ENCODE data around the gene PARVG. TPM values are rescaled to one million over a fixed set of nuclear protein-coding genes. Genes with fewer than 3 reads are reported as not detected.

Gene PARVG
- total RNA-seq, 1 donor from 2014 or later, result not detected

DNA sequence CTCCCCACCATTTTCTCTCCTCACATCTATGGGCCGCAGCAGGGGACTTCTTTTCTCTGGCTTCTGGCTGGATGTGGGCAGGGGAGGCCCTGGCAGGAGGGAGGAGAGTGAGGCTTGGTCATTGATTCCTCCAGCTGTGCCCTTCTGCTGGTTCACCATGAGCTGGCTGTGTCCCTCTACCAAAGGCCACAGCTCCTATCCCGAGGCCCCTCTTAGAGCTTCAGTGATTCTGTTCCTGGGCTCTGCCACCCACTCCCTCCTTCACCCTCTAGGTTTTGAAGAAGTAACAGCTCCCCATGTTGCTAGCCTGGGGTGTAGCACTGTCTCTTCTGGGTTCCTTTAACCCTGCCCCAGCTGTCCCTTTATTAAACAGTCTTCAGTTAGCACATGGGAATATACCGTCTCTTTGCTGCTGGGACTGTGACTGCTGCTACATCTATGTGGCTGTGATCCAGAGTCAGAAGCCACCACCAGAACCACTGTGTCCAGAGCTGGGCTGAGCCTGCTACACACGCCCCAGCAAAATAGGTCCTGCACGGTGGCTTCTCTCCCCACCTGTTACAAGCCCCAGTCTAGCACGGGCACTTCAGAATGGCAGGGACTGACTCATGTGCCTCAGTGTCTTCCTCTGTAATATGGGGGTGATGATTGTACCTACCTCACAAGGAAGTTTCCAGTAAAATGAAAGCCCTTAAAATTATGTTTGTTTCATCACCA, 578 bp upstream of the PARVG start:
- no peak for DNase-seq (ENCODE audit: low read depth, low spot score)

GRCh38 chr22:44181033-44181911, 547 bp downstream of the PARVG start:
- DNase-seq (ENCODE audit: low read depth, low spot score), result no peak

- no peak for DNase-seq (ENCODE audit: low read depth, low spot score)
Measured at GRCh38 chr22:44181912-44182587, 1.3 kb downstream of the PARVG start.

GRCh38 chr22:44182588-44183286, 2.0 kb downstream of the PARVG start:
- DNase-seq (ENCODE audit: low read depth, low spot score), result no peak

DNA sequence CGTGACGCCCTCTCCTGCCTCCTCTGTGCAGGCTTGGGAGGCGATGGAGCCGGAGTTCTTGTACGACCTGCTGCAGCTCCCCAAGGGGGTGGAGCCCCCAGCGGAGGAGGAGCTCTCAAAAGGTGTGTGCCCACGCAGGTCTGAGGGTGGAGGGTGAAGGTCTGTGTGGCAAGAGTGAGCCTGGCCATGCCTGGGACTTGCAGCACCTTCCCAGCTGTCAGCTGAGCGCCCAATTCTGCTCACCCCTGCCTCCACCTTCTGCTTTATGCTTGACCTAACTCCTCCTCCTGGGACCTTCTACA, 2.5 kb downstream of the PARVG start:
- DNase-seq (ENCODE audit: low read depth, low spot score), result no peak

- no peak for DNase-seq (ENCODE audit: low read depth, low spot score)
Measured at GRCh38 chr22:44184006-44184405, 3.3 kb downstream of the PARVG start.

- DNase-seq (ENCODE audit: low read depth, low spot score), result no peak
Measured at GRCh38 chr22:44185237-44186120, 4.8 kb downstream of the PARVG start.

GRCh38 chr22:44186121-44186510, 5.4 kb downstream of the PARVG start:
- DNase-seq (ENCODE audit: low read depth, low spot score), result no peak

GRCh38 chr22:44186737-44187136, 6.0 kb downstream of the PARVG start:
- no peak for DNase-seq (ENCODE audit: low read depth, low spot score)

- DNase-seq (ENCODE audit: low read depth, low spot score), result no peak
Measured at GRCh38 chr22:44187652-44188230, 7.0 kb downstream of the PARVG start.

DNA sequence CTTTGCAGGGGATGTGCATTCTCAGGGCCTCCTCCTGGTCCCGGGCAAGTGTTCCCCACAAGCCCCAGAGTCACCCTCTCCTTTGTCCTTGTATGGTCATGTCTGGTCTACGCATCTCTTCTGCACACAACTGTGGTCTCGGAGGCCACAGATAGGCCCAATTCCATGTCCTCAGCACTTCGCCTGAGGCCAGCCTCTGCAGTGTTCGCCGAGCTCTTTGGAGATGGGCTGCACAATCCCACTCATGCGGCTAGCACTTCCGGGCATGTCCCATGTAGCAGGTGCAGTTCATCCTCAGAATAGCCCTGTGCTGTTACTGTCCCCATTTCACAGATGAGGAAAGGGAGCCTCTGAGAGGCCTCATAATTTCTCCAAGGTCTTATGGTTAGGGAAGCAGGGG, 7.6 kb downstream of the PARVG start:
- DNase-seq (ENCODE audit: low read depth, low spot score), result no peak

GRCh38 chr22:44188986-44189630, 8.4 kb downstream of the PARVG start:
- no peak for DNase-seq (ENCODE audit: low read depth, low spot score)

DNA sequence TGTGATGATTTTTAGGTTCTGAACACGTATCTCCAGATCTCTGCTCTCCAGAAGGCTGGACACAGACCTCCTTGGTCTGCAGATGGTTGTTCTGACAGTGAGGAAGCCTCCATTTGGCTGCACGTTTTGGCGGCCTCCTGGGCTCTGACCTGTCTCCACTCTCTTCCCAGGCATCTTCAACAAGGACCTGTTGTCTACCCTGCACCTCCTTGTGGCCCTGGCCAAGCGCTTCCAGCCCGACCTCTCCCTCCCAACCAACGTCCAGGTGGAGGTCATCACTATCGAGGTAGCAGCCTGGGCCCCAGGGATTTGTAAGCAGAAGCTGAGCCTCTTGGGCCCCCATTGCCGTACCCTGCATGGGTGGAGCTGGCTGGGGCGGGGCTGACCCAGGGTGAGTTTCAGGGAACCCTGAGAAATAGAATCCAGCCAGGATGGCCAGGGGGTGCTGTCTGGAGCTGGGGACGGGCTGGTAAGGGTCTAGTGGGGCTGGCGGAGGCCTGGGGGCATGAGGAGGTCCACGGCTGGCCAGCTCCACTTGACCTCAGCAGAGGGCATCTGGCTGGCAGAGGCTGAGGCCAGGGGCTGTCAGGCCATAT, 9.8 kb downstream of the PARVG start:
- no peak for DNase-seq (ENCODE audit: low read depth, low spot score)

DNA sequence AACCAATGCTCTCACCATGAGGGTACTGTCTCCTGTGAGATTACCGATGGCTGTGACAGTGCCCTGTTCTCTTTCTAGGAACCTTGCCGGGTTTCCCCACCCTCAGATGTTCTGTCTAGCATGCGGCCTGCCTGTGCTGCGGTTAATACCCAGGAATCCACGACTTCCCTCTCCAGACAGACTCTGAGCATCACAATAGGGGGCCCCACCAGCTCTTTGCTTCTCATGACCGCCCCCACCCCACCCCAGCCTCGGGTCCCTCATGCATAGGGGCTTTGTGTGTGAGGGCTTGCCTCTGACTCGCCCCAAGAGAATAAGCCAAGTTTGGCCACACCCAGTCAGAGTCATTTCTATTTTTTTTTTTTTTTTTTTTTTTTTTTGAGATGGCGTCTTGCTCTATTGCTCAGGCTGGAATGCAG, 10.3 kb downstream of the PARVG start:
- DNase-seq (ENCODE audit: low read depth, low spot score), result no peak

GRCh38 chr22:44192098-44192815, 11.5 kb downstream of the PARVG start:
- DNase-seq (ENCODE audit: low read depth, low spot score), result no peak

- no peak for DNase-seq (ENCODE audit: low read depth, low spot score)
Measured at GRCh38 chr22:44192816-44193534, 12.2 kb downstream of the PARVG start.

GRCh38 chr22:44193535-44193891, 12.8 kb downstream of the PARVG start:
- DNase-seq (ENCODE audit: low read depth, low spot score), result no peak

DNA sequence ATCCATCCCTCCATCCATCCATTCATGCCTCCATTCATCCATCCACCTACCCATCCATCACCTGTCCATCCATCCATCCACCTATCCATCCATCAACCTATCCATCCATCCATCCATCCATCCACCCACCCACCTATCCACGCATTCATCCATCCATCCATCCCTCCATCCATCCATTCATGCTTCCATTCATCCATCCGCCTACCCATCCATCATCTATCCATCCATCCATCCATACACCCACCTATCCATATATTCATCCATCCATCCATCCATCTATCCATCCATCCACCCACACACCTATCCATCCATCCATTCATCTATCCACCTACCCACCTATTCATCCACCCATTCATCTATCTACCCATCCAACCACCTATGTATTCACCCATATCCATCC, 13.8 kb downstream of the PARVG start:
- no peak for DNase-seq (ENCODE audit: low read depth, low spot score)

Measured in pulmonary artery endothelial cell (primary cell).